Naive thymus-derived CD4-positive, alpha-beta T cell (primary cell): ENCODE data around the gene KMT5B. TPM values are rescaled to one million over a fixed set of nuclear protein-coding genes. Genes with fewer than 3 reads are reported as not detected.

ENCODE experiments used
- ATAC-seq: fragments of 150-1000 bp; cut with Tn5 transposase; 2 replicates; pipeline ENCODE4 v1.10.0; 2021; ENCODE audit warnings: mild to moderate bottlenecking, moderate library complexity
- CTCF ChIA-PET: fragments of 350-600 bp; sonication (Branson Sonifier 250); formaldehyde crosslinking; loops from one replicate; lab custom pipeline; 2021; ENCODE audit warnings: antibody characterized with exemption; lab: Charles Lee
- POLR2A ChIA-PET: fragments of 350-600 bp; sonication (Branson Sonifier 250); formaldehyde crosslinking; loops from one replicate; lab custom pipeline; 2021; ENCODE audit warnings: antibody characterized with exemption, inconsistent platforms; lab: Charles Lee
- DNase-seq, 9 donors: peaks; one replicate each; pipeline versions ENCODE4 v3.0.0 to v3.0.0-alpha.2; 2020 to 2022; ENCODE audit warnings: mixed read lengths in 1 of 9
- H3K27ac ChIP-seq: one replicate; pipeline ENCODE4 v1.7.0; 2013; ENCODE audit warnings: mild to moderate bottlenecking, low read depth, low read length, moderate library complexity
- H3K27me3 ChIP-seq, 2 donors: one replicate each; pipeline ENCODE4 v1.7.0; 2013; ENCODE audit warnings: low read length in 2 of 2, mild to moderate bottlenecking in 2 of 2, moderate library complexity in 2 of 2; ENCODE audit not compliant: control insufficient read depth in 2 of 2, insufficient read depth in 2 of 2
- H3K36me3 ChIP-seq, 3 experiments: 1 replicate in 2 of 3; 2 replicates in 1 of 3; pipeline ENCODE4 v1.7.0; 2013; ENCODE audit warnings: low read length in 3 of 3, mild to moderate bottlenecking in 3 of 3, moderate library complexity in 1 of 3; ENCODE audit not compliant: insufficient read depth in 3 of 3, control insufficient read depth in 2 of 3
- H3K4me1 ChIP-seq, 2 donors: one replicate each; pipeline ENCODE4 v1.7.0; 2013; ENCODE audit warnings: low read length in 2 of 2, mild to moderate bottlenecking in 2 of 2, moderate library complexity in 1 of 2; ENCODE audit not compliant: control insufficient read depth in 2 of 2, insufficient read depth in 2 of 2
- H3K4me3 ChIP-seq: 2 replicates; pipeline ENCODE4 v1.7.0; 2013; ENCODE audit warnings: mild to moderate bottlenecking, low read length
- H3K9me3 ChIP-seq, 3 experiments: 1 replicate in 2 of 3; 2 replicates in 1 of 3; pipeline ENCODE4 v1.7.0; 2013; ENCODE audit warnings: low read length in 3 of 3; ENCODE audit not compliant: control insufficient read depth in 2 of 3
- H3K27ac Mint-ChIP-seq, 9 donors: one replicate each; pipeline ENCODE4 v1.8.0; 2020 to 2022; ENCODE audit warnings: mixed read lengths in 9 of 9, mild to moderate bottlenecking in 8 of 9, moderate library complexity in 5 of 9, inconsistent platforms in 2 of 9
- H3K27me3 Mint-ChIP-seq, 5 donors: one replicate each; pipeline ENCODE4 v1.8.0; 2021 to 2022; ENCODE audit warnings: mixed read lengths in 5 of 5, mild to moderate bottlenecking in 1 of 5
- H3K36me3 Mint-ChIP-seq, 5 donors: one replicate each; pipeline ENCODE4 v1.8.0; 2020 to 2022; ENCODE audit warnings: mixed read lengths in 5 of 5, mild to moderate bottlenecking in 3 of 5, inconsistent platforms in 1 of 5
- H3K4me1 Mint-ChIP-seq, 7 donors: one replicate each; pipeline ENCODE4 v1.8.0; 2020 to 2022; ENCODE audit warnings: mixed read lengths in 7 of 7, mild to moderate bottlenecking in 3 of 7, inconsistent platforms in 1 of 7
- H3K4me3 Mint-ChIP-seq, 10 donors: one replicate each; pipeline ENCODE4 v1.8.0; 2020 to 2022; ENCODE audit warnings: mild to moderate bottlenecking in 10 of 10, mixed read lengths in 10 of 10, moderate library complexity in 6 of 10, inconsistent platforms in 2 of 10
- H3K9me3 Mint-ChIP-seq, 11 donors: one replicate each; pipeline ENCODE4 v1.8.0; 2020 to 2022; ENCODE audit warnings: mixed read lengths in 11 of 11, mild to moderate bottlenecking in 4 of 11, inconsistent platforms in 1 of 11, moderate library complexity in 1 of 11
- intact Hi-C, 2 donors: fragments of 100-400 bp; cut with micrococcal nuclease; formaldehyde crosslinking; loops; one replicate each; pipeline ENCODE4 v1.15.1; 2023
- polyA plus RNA-seq, 2 donors: library from polyadenylated mRNA; unstranded; fragments of 300-500 nt; fragmentation: Illumina TruSeq; gene quantifications; one replicate each; pipeline ENCODE4 v1.2.3, GENCODE V29; 2021
- total RNA-seq, 6 experiments: library from RNA in 5 of 6; stranded (reverse) in 5 of 6; gene quantifications; 1 replicate in 5 of 6; 2 replicates in 1 of 6; pipeline ENCODE4 v1.2.3 and lab custom pipeline; 2021 to 2026

The KMT5B gene
- total and polyA plus RNA-seq, 7 experiments from 2014 or later: 32.7 to 68.2 (median 43.8) TPM

- CTCF ChIA-PET: no interaction called here
- POLR2A ChIA-PET: no interaction called here
- Mint-ChIP-seq H3K4me1 (peaks cover 26 to 96% (median 84%) of the 10 kb centered on the region in 7 donors), H3K27me3 (no peaks in the 10 kb centered on the region), H3K9me3 (no peaks in the 10 kb centered on the region), H3K27ac (peak overlapping the region in 5 of 9 donors; percentile 30 to 71 (median 39)), H3K4me3 (peak overlapping the region in 3 of 10 donors; percentile 22 to 47 (median 26)), H3K36me3 (peaks cover 0 to 10% (median 3%) of the 10 kb centered on the region in 5 donors)
- H3K4me3 ChIP-seq: no peak overlapping the region
- peaks cover 0 to 23% of the 10 kb centered on the region in 2 donors for H3K4me1 ChIP-seq
- no peaks in the 10 kb centered on the region for H3K27me3 ChIP-seq
- intact Hi-C loops: no loop called here
- DNase-seq (no peak), ATAC-seq (no peak)
- no peaks in the 10 kb centered on the region for H3K36me3 ChIP-seq
- no peak overlapping the region for H3K27ac ChIP-seq
- H3K9me3 ChIP-seq: no peaks in the 10 kb centered on the region
Measured at GRCh38 chr11:68196219-68196618, 16.9 kb downstream of the KMT5B start.

DNA sequence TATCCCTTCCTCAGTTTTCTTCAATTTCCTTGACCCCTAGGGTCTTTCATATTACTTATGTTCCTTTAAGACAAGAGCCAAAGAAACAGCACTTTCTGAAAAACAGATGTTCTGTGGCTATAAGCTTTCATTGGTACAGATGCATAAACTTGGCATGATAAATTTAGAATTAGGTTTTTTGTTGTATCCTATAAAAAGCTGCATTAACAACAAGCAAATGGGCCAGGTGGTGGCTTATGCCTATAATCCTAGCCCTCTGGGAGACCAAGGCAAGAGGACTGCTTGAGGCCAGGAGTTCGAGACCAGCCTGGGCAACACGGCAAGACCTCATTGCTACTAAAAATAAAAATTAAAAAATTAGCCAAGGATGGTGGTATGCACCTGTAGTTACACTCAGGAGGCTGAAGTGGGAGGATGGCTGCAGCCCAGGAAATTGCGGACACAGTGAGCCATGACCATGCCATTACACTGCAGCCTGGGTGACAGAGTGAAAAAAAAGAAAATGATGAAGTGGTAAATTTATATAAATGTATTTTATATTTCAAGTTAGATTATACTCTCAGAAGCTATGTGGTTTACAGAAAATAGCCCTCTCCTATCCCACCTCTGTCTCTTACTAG lies 18.3 kb downstream of the KMT5B start:
- H3K4me3 Mint-ChIP-seq: peak overlapping the region in 6 of 10 donors; percentile 18 to 57 (median 30)
- peaks cover 2 to 10% (median 3%) of the 10 kb centered on the region in 5 donors for H3K36me3 Mint-ChIP-seq
- CTCF ChIA-PET: interaction anchor here (0.6 to 1.4 kb wide), 2 partner anchors 12 to 16 kb away, joined by 3 read pairs; no protein-coding TSS in a partner anchor
- H3K4me3 ChIP-seq: no peak overlapping the region
- H3K9me3 ChIP-seq: no peaks in the 10 kb centered on the region
- H3K27me3 ChIP-seq: no peaks in the 10 kb centered on the region
- H3K4me1 ChIP-seq: peaks cover 2 to 20% of the 10 kb centered on the region in 2 donors
- H3K4me1 Mint-ChIP-seq: peaks cover 25 to 95% (median 74%) of the 10 kb centered on the region in 7 donors
- intact Hi-C loops: no loop called here
- peak overlapping the region in 2 of 9 donors; percentile 32 to 64 for H3K27ac Mint-ChIP-seq
- H3K36me3 ChIP-seq: no peaks in the 10 kb centered on the region
- no peak overlapping the region for H3K27ac ChIP-seq
- POLR2A ChIA-PET: no interaction called here
- H3K27me3 Mint-ChIP-seq: no peaks in the 10 kb centered on the region
- ATAC-seq: no peak
- H3K9me3 Mint-ChIP-seq: no peaks in the 10 kb centered on the region
- DNase-seq: no peak

DNA sequence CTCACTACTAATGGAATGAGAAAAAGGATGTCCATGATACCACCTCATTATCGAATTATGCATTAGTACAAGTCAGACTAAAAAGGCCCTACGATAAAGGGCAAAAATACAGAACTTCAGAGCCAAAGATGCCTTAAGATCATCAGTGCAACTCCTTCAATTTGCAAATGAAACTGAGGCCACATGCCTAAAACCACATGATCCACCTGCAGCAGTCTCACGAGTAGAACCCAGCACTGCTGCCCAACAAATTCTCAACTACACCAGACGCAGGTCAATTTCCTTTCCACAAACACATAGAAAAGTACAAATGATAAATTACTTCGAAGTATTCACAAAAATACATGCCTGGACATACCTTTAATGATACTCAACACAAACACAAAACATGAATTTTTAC lies 20.1 kb downstream of the KMT5B start:
- H3K9me3 ChIP-seq: no peaks in the 10 kb centered on the region
- peaks cover 3 to 18% of the 10 kb centered on the region in 2 donors for H3K4me1 ChIP-seq
- H3K36me3 ChIP-seq: no peaks in the 10 kb centered on the region
- peaks cover 0 to 4% (median 4%) of the 10 kb centered on the region in 5 donors for H3K36me3 Mint-ChIP-seq
- CTCF ChIA-PET: no interaction called here
- no peak for DNase-seq
- no peak overlapping the region for H3K4me3 ChIP-seq
- H3K4me1 Mint-ChIP-seq: peaks cover 16 to 85% (median 62%) of the 10 kb centered on the region in 7 donors
- H3K9me3 Mint-ChIP-seq: no peaks in the 10 kb centered on the region
- H3K27ac Mint-ChIP-seq: peak overlapping the region in 5 of 9 donors; percentile 1 to 67 (median 32)
- H3K4me3 Mint-ChIP-seq: peak overlapping the region in 6 of 10 donors; percentile 5 to 51 (median 34)
- ATAC-seq: no peak
- intact Hi-C loops: no loop called here
- H3K27me3 Mint-ChIP-seq: no peaks in the 10 kb centered on the region
- POLR2A ChIA-PET: interaction anchor here (0.5 kb wide), 1 partner anchor 91 kb away, joined by 3 read pairs; no protein-coding TSS in a partner anchor
- H3K27me3 ChIP-seq: no peaks in the 10 kb centered on the region
- H3K27ac ChIP-seq: no peak overlapping the region

DNA sequence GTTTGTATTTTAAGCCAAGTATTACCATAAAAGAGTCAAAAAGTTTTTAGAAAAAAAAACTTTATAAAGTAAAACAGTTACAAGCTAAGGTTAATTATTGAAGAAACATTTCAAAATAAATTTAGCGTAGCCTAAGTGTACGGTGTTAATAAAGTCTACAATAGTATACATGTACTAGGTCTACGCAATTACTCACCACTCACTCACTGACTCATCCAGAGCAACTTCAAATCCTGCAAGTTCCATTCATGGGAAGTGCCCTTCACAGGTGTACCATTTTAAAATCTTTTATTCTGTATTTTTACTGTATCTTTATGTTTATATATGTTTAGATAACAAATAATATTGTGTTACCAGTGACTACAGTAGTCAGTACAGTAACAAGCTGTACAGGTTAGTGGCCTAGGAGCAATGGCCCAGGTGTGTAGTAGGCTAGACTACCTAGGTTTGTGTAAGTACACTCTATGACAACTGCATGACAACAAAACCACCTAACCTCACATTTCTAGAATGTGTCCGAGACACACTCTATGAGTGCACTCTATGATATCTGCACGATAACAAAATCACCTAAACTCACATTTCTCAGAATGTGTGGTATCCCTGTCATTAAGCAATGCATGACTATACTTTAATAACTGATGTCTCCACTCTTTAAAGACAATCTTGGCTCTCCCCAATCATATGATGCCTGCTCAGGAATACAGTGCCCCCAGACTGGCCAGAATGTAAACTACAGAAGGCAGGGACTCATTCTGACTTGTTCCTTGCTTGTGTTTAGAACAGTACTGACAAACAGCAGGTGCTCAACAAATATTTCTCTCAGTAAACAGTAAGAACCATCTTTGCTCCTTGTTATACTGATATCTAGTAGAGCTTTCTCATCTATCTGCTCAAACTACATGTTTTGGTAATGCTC lies 21.2 kb downstream of the KMT5B start:
- ChIA-PET CTCF (no interaction called here), POLR2A (no interaction called here)
- H3K9me3 ChIP-seq: no peaks in the 10 kb centered on the region
- peaks cover 3 to 14% of the 10 kb centered on the region in 2 donors for H3K4me1 ChIP-seq
- intact Hi-C loops: no loop called here
- no peaks in the 10 kb centered on the region for H3K27me3 ChIP-seq
- Mint-ChIP-seq H3K4me1 (peaks cover 16 to 75% (median 57%) of the 10 kb centered on the region in 7 donors), H3K27ac (peak overlapping the region in 7 of 9 donors; percentile 16 to 80 (median 56)), H3K27me3 (no peaks in the 10 kb centered on the region), H3K4me3 (peak overlapping the region in 3 of 10 donors; percentile 8 to 29 (median 27)), H3K9me3 (no peaks in the 10 kb centered on the region), H3K36me3 (peaks cover 0 to 12% (median 4%) of the 10 kb centered on the region in 5 donors)
- H3K36me3 ChIP-seq: peaks cover 0 to 2% (median 0%) of the 10 kb centered on the region in 3 experiments
- ATAC-seq (no peak), DNase-seq (no peak)
- no peak overlapping the region for H3K27ac ChIP-seq
- H3K4me3 ChIP-seq: no peak overlapping the region

GRCh38 chr11:68189888-68190287 lies 23.2 kb downstream of the KMT5B start:
- CTCF ChIA-PET: no interaction called here
- intact Hi-C loops: no loop called here
- H3K27ac Mint-ChIP-seq: peak overlapping the region in 2 of 9 donors; percentile 1 to 28

DNA sequence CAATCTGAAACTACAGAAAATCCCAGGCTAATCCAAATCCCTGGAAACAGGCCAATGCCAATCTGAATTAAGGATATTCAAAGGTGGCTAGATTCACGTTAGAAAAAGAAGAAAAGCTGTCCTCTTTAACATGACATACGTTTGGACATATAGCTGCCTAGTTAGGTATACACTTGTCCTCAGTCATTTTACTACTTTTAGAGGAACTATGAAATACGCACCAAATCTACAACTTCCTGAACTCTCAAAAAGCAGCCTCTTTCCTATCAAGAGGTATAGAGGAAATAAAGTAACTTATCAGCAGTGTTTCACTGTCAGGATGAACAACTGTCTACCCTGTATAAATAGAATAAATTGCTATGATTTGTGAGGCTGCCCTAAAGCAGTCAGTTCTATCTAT lies 24.0 kb downstream of the KMT5B start:
- Mint-ChIP-seq H3K9me3 (no peaks in the 10 kb centered on the region), H3K27ac (peak overlapping the region in 1 of 9 donors; percentile 36), H3K4me3 (no peak overlapping the region), H3K27me3 (no peaks in the 10 kb centered on the region), H3K36me3 (peaks cover 0 to 32% (median 9%) of the 10 kb centered on the region in 5 donors), H3K4me1 (peaks cover 16 to 48% (median 32%) of the 10 kb centered on the region in 7 donors)
- CTCF ChIA-PET: no interaction called here
- Histone ChIP-seq H3K9me3 (no peaks in the 10 kb centered on the region), H3K4me3 (no peak overlapping the region), H3K4me1 (peaks cover 3 to 14% of the 10 kb centered on the region in 2 donors), H3K27me3 (no peaks in the 10 kb centered on the region), H3K36me3 (peaks cover 5 to 29% (median 7%) of the 10 kb centered on the region in 3 experiments), H3K27ac (no peak overlapping the region)
- intact Hi-C loops: no loop called here
- ATAC-seq (no peak), DNase-seq (no peak)
- POLR2A ChIA-PET: no interaction called here

More at GRCh38 chr11:68189888-68190287, 23.2 kb downstream of the KMT5B start:
- H3K4me3 Mint-ChIP-seq: no peak overlapping the region
- Histone ChIP-seq H3K36me3 (peaks cover 3 to 21% (median 5%) of the 10 kb centered on the region in 3 experiments), H3K27ac (no peak overlapping the region), H3K9me3 (no peaks in the 10 kb centered on the region), H3K4me3 (no peak overlapping the region), H3K27me3 (no peaks in the 10 kb centered on the region), H3K4me1 (peaks cover 3 to 14% of the 10 kb centered on the region in 2 donors)
- ATAC-seq (no peak), DNase-seq (no peak)
- H3K9me3 Mint-ChIP-seq: no peaks in the 10 kb centered on the region
- H3K4me1 Mint-ChIP-seq: peaks cover 16 to 56% (median 39%) of the 10 kb centered on the region in 7 donors
- peaks cover 0 to 26% (median 6%) of the 10 kb centered on the region in 5 donors for H3K36me3 Mint-ChIP-seq
- H3K27me3 Mint-ChIP-seq: no peaks in the 10 kb centered on the region
- POLR2A ChIA-PET: no interaction called here
